Progenitor cell of endocrine pancreas (in vitro differentiated cells): ENCODE data around the gene CCDC182. TPM values are rescaled to one million over a fixed set of nuclear protein-coding genes. Genes with fewer than 3 reads are reported as not detected.

Experiments
- DNase-seq: peaks from one replicate; pipeline ENCODE4 v3.0.0; 2021; ENCODE audit warnings: low spot score; ENCODE audit not compliant: unreplicated experiment
- H3K27ac Mint-ChIP-seq: 2 replicates; pipeline ENCODE4 v1.8.0; 2021; ENCODE audit warnings: mild to moderate bottlenecking, moderate library complexity, mixed read lengths
- H3K27me3 Mint-ChIP-seq: 2 replicates; pipeline ENCODE4 v1.8.0; 2021; ENCODE audit warnings: mixed read lengths
- H3K36me3 Mint-ChIP-seq: 2 replicates; pipeline ENCODE4 v1.8.0; 2022; ENCODE audit warnings: mixed read lengths; ENCODE audit not compliant: insufficient read depth
- H3K4me1 Mint-ChIP-seq: 2 replicates; pipeline ENCODE4 v1.8.0; 2021; ENCODE audit warnings: low read depth, mixed read lengths
- H3K4me3 Mint-ChIP-seq: 2 replicates; pipeline ENCODE4 v1.8.0; 2021; ENCODE audit warnings: low read depth, mild to moderate bottlenecking, moderate library complexity, mixed read lengths
- H3K9me3 Mint-ChIP-seq: 2 replicates; pipeline ENCODE4 v1.8.0; 2021; ENCODE audit warnings: low read depth, mixed read lengths
- CTCF ChIP-seq: fragments of 200-600 bp; sonication (generic); IDR thresholded peaks from one replicate; pipeline ENCODE4 v1.5.0; 2021; ENCODE audit warnings: antibody characterized with exemption, mild to moderate bottlenecking; ENCODE audit not compliant: unreplicated experiment
- total RNA-seq: library from RNA; stranded (reverse); gene quantifications from 2 replicates; pipeline ENCODE4 v1.2.1, GENCODE V29; 2021

Gene CCDC182
- total RNA-seq, 1 donor from 2014 or later, result not detected

- Mint-ChIP-seq H3K27ac (no peak overlapping the region), H3K36me3 (no peaks in the 10 kb centered on the region), H3K4me1 (no peaks in the 10 kb centered on the region), H3K4me3 (no peak overlapping the region), H3K27me3 (peaks cover 72% of the 10 kb centered on the region), H3K9me3 (no peaks in the 10 kb centered on the region)
- DNase-seq, result no peak
- TF ChIP-seq CTCF, result peak; percentile 53
These were observed 9.4 kb downstream of the CCDC182 start for GRCh38 chr17:57735707-57736106.

- no peak for TF ChIP-seq CTCF
- Mint-ChIP-seq H3K36me3 (no peaks in the 10 kb centered on the region), H3K4me1 (no peaks in the 10 kb centered on the region), H3K9me3 (no peaks in the 10 kb centered on the region), H3K27me3 (peaks cover 75% of the 10 kb centered on the region), H3K27ac (no peak overlapping the region), H3K4me3 (no peak overlapping the region)
- no peak for DNase-seq
These were observed 9.9 kb downstream of the CCDC182 start for GRCh38 chr17:57735230-57735629.

GRCh38 chr17:57733085-57733484 is 12.0 kb downstream of the CCDC182 start:
- no peak overlapping the region for H3K27ac Mint-ChIP-seq
- H3K4me3 Mint-ChIP-seq, result no peak overlapping the region
- no peak for TF ChIP-seq CTCF
- H3K9me3 Mint-ChIP-seq, result no peaks in the 10 kb centered on the region
- H3K27me3 Mint-ChIP-seq, result peaks cover 75% of the 10 kb centered on the region
- DNase-seq, result no peak
- no peaks in the 10 kb centered on the region for H3K36me3 Mint-ChIP-seq
- no peaks in the 10 kb centered on the region for H3K4me1 Mint-ChIP-seq

GRCh38 chr17:57732062-57732461 is 13.0 kb downstream of the CCDC182 start:
- H3K27me3 Mint-ChIP-seq, result peaks cover 81% of the 10 kb centered on the region
- H3K9me3 Mint-ChIP-seq, result no peaks in the 10 kb centered on the region
- H3K4me3 Mint-ChIP-seq, result no peak overlapping the region
- H3K27ac Mint-ChIP-seq, result no peak overlapping the region
- no peak for DNase-seq
- H3K4me1 Mint-ChIP-seq, result no peaks in the 10 kb centered on the region
- TF ChIP-seq CTCF, result no peak
- no peaks in the 10 kb centered on the region for H3K36me3 Mint-ChIP-seq

- Mint-ChIP-seq H3K4me1 (peaks cover 3% of the 10 kb centered on the region), H3K9me3 (no peaks in the 10 kb centered on the region), H3K27ac (no peak overlapping the region), H3K36me3 (no peaks in the 10 kb centered on the region), H3K4me3 (no peak overlapping the region), H3K27me3 (peaks cover 78% of the 10 kb centered on the region)
- no peak for TF ChIP-seq CTCF
- DNase-seq, result no peak
These were observed 14.9 kb downstream of the CCDC182 start for GRCh38 chr17:57730026-57730701.
